Neuron (in vitro differentiated cells): ENCODE data around the gene DMRTC2.

ENCODE experiments used
- H2AFZ ChIP-seq: one replicate; pipeline ENCODE4 v1.6.1; 2013; ENCODE audit warnings: low read depth, mild to moderate bottlenecking, inconsistent platforms, low read length, moderate library complexity
- H3K27me3 ChIP-seq: one replicate; pipeline ENCODE4 v1.6.1; 2013; ENCODE audit warnings: low read length; ENCODE audit not compliant: insufficient read depth
- H3K36me3 ChIP-seq: one replicate; pipeline ENCODE4 v1.6.1; 2013; ENCODE audit warnings: low read length; ENCODE audit not compliant: insufficient read depth
- H3K4me1 ChIP-seq: one replicate; pipeline ENCODE4 v1.6.1; 2013; ENCODE audit warnings: low read length; ENCODE audit not compliant: insufficient read depth
- H3K4me3 ChIP-seq: 2 replicates; pipeline ENCODE4 v1.5.1; 2013; ENCODE audit warnings: mild to moderate bottlenecking, low read length, moderate library complexity
- H3K9me3 ChIP-seq: one replicate; pipeline ENCODE4 v1.6.1; 2013; ENCODE audit warnings: low read length

The DMRTC2 gene

GRCh38 chr19:41815301-41815700 is 29.5 kb upstream of the DMRTC2 start:
- peaks cover 30% of the 10 kb centered on the region for H3K27me3 ChIP-seq
- no peak overlapping the region for H2AFZ ChIP-seq
- H3K36me3 ChIP-seq = no peaks in the 10 kb centered on the region
- H3K4me3 ChIP-seq = no peak overlapping the region
- no peaks in the 10 kb centered on the region for H3K9me3 ChIP-seq
- H3K4me1 ChIP-seq = no peaks in the 10 kb centered on the region

DNA sequence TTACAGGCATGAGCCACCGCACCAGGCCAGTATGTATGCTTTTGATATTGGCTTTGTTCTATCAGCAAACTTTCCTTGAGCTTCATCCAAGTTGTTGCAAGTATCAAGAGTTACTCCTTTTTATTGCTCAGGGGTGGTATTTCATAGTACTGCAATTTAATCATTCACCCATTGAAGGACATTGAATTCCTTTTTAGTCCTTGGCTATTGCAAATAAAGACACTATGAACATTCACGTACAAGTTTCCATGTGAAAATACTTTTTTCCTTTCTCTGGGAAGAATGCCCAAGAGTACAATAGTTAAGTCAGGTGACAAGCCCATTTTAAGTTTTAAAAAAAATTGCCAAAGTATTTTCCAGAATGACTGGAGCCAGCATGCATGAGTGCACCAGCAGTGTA is 28.1 kb upstream of the DMRTC2 start:
- no peaks in the 10 kb centered on the region for H3K4me1 ChIP-seq
- H2AFZ ChIP-seq = no peak overlapping the region
- H3K4me3 ChIP-seq = no peak overlapping the region
- H3K9me3 ChIP-seq = no peaks in the 10 kb centered on the region
- peaks cover 23% of the 10 kb centered on the region for H3K27me3 ChIP-seq
- H3K36me3 ChIP-seq = no peaks in the 10 kb centered on the region

GRCh38 chr19:41821003-41821735 is 23.7 kb upstream of the DMRTC2 start:
- Histone ChIP-seq H3K9me3 (no peaks in the 10 kb centered on the region), H3K4me1 (no peaks in the 10 kb centered on the region), H3K36me3 (no peaks in the 10 kb centered on the region), H2AFZ (no peak overlapping the region), H3K27me3 (peaks cover 2% of the 10 kb centered on the region), H3K4me3 (no peak overlapping the region)

GRCh38 chr19:41837981-41838708 is 6.7 kb upstream of the DMRTC2 start:
- H3K27me3 ChIP-seq = peaks cover 20% of the 10 kb centered on the region
- no peaks in the 10 kb centered on the region for H3K4me1 ChIP-seq
- no peak overlapping the region for H2AFZ ChIP-seq
- H3K9me3 ChIP-seq = no peaks in the 10 kb centered on the region
- no peaks in the 10 kb centered on the region for H3K36me3 ChIP-seq
- H3K4me3 ChIP-seq = no peak overlapping the region

GRCh38 chr19:41839211-41839610 is 5.6 kb upstream of the DMRTC2 start:
- Histone ChIP-seq H3K4me3 (no peak overlapping the region), H3K9me3 (no peaks in the 10 kb centered on the region), H3K4me1 (no peaks in the 10 kb centered on the region), H3K27me3 (peaks cover 20% of the 10 kb centered on the region), H2AFZ (no peak overlapping the region), H3K36me3 (no peaks in the 10 kb centered on the region)

DNA sequence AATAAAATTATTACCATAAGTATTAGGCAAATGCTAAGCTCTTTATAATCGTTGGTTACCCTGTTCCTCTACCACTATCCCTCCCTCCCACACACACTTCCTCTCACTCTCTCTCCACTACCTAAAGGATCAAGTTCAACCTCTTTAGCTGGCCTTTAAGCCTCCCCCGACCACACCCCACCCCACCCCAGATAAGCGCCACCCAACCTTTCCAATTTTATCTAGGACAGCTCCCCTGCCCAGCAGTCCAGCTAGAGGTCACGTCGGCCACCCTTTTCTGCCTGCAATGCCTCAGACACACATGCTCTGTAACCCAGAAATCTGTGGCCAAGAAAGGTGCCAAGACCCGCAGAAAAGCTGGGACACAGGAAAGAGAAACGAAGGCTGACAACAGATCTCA is 1.5 kb upstream of the DMRTC2 start:
- Histone ChIP-seq H3K36me3 (no peaks in the 10 kb centered on the region), H2AFZ (no peak overlapping the region), H3K4me3 (no peak overlapping the region), H3K4me1 (no peaks in the 10 kb centered on the region), H3K27me3 (peaks cover 11% of the 10 kb centered on the region), H3K9me3 (no peaks in the 10 kb centered on the region)

GRCh38 chr19:41844601-41845000 is 241 bp upstream of the DMRTC2 start, which contains the start of gene LYPD4:
LYPD4 (minus strand) TSS chr19:41844683; CDS start chr19:41839285, 5,398 bp downstream.
- Histone ChIP-seq H2AFZ (no peak within 1 kb of the TSS), H3K9me3 (no peaks in the 10 kb centered on the region), H3K4me1 (no peaks in the 10 kb centered on the region), H3K27me3 (peaks cover 9% of the 10 kb centered on the region), H3K4me3 (no peak within 1 kb of the TSS), H3K36me3 (no peaks in the 10 kb centered on the region)

- Histone ChIP-seq H3K36me3 (no peaks in the 10 kb centered on the region), H3K9me3 (no peaks in the 10 kb centered on the region), H3K4me1 (no peaks in the 10 kb centered on the region), H3K27me3 (peaks cover 14% of the 10 kb centered on the region), H2AFZ (no peak overlapping the region), H3K4me3 (no peak overlapping the region)
These were observed 279 bp downstream of the DMRTC2 start for GRCh38 chr19:41845051-41845590.

DNA sequence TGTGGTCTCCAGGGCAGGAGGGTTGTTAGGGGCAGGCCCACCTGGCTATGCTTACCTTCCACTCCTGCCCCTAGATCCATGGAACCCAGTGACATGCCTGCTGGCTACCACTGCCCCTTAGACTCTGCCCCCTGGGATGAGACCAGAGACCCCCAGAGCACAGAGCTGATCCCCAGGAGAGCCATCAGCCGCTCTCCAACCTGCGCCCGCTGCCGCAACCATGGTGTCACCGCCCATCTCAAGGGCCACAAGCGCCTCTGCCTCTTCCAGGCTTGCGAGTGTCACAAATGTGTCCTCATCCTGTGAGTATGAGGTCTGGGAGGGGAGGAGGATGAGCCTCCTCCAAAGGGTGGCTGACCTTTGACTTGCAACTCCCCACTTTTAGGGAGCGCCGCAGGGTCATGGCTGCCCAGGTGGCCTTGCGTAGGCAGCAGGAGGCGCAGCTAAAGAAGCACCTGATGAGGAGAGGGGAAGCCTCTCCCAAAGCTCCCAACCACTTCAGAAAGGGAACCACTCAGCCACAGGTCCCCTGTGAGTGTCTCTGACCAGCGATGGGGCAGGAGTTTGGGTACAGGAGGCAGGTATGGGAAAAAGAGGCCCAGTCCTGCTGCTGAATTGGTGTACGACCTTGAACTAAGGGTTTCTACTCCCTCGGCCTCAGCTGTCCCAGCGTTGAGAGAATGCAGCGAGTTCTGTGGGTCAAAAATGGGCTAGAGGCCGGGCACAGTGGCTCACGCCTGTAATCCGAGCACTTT is 2.7 kb downstream of the DMRTC2 start:
- H3K9me3 ChIP-seq = no peaks in the 10 kb centered on the region
- peaks cover 38% of the 10 kb centered on the region for H3K27me3 ChIP-seq
- H3K36me3 ChIP-seq = no peaks in the 10 kb centered on the region
- no peaks in the 10 kb centered on the region for H3K4me1 ChIP-seq
- no peak overlapping the region for H2AFZ ChIP-seq
- H3K4me3 ChIP-seq = no peak overlapping the region

GRCh38 chr19:41848666-41849065 is 3.8 kb downstream of the DMRTC2 start:
- no peaks in the 10 kb centered on the region for H3K9me3 ChIP-seq

GRCh38 chr19:41849067-41849466 is 4.2 kb downstream of the DMRTC2 start:
- H3K27me3 ChIP-seq = peaks cover 48% of the 10 kb centered on the region
- peaks cover 4% of the 10 kb centered on the region for H3K4me1 ChIP-seq
- no peaks in the 10 kb centered on the region for H3K9me3 ChIP-seq
- H3K4me3 ChIP-seq = no peak overlapping the region
- H2AFZ ChIP-seq = no peak overlapping the region
- H3K36me3 ChIP-seq = no peaks in the 10 kb centered on the region

More at GRCh38 chr19:41848666-41849065, 3.8 kb downstream of the DMRTC2 start:
- no peaks in the 10 kb centered on the region for H3K36me3 ChIP-seq
- H3K4me3 ChIP-seq = no peak overlapping the region
- H3K4me1 ChIP-seq = peaks cover under 1% of the 10 kb centered on the region
- no peak overlapping the region for H2AFZ ChIP-seq
- H3K27me3 ChIP-seq = peaks cover 44% of the 10 kb centered on the region

GRCh38 chr19:41850381-41850780 is 5.5 kb downstream of the DMRTC2 start:
- peaks cover 55% of the 10 kb centered on the region for H3K27me3 ChIP-seq

GRCh38 chr19:41851456-41851855 is 6.6 kb downstream of the DMRTC2 start:
- Histone ChIP-seq H3K36me3 (no peaks in the 10 kb centered on the region), H3K27me3 (peaks cover 55% of the 10 kb centered on the region)

More at GRCh38 chr19:41850381-41850780, 5.5 kb downstream of the DMRTC2 start:
- H3K4me1 ChIP-seq = peaks cover 10% of the 10 kb centered on the region
- no peak overlapping the region for H3K4me3 ChIP-seq
- H2AFZ ChIP-seq = no peak overlapping the region
- H3K9me3 ChIP-seq = no peaks in the 10 kb centered on the region
- H3K36me3 ChIP-seq = no peaks in the 10 kb centered on the region

More at GRCh38 chr19:41851456-41851855, 6.6 kb downstream of the DMRTC2 start:
- H3K9me3 ChIP-seq = no peaks in the 10 kb centered on the region
- H2AFZ ChIP-seq = no peak overlapping the region
- no peak overlapping the region for H3K4me3 ChIP-seq
- peaks cover 10% of the 10 kb centered on the region for H3K4me1 ChIP-seq
